ENCODE data around the gene PAK2. TPM values are rescaled to one million over a fixed set of nuclear protein-coding genes. Genes with fewer than 3 reads are reported as not detected.
"Not testable (repeated sequence)": the region's sequence is repeated elsewhere in the genome, so short reads cannot be mapped to it uniquely, and the experiment has no call there.

Gene PAK2
- polyA plus RNA-seq (2014; cell fraction: cytosol; rRNA removed) = 40.5 and 41.1 TPM in 2 replicates
- polyA plus RNA-seq (2014; cell fraction: nucleus; rRNA removed) = 11.0 and 16.1 TPM in 2 replicates

- peak; percentile 90 for DNase-seq (ENCODE audit: low spot score)
Measured at GRCh38 chr3:196739671-196740480, at the start of gene PAK2. Gene PAK2 (plus strand): TSS chr3:196739857. CDS start chr3:196782647, 42,790 bp downstream.

- DNase-seq (ENCODE audit: low spot score) = no peak
Measured at GRCh38 chr3:196689941-196690660, 49.6 kb upstream of the PAK2 start.

GRCh38 chr3:196691386-196691785 is 48.3 kb upstream of the PAK2 start:
- DNase-seq (ENCODE audit: low spot score) = no peak

GRCh38 chr3:196694202-196694638 is 45.4 kb upstream of the PAK2 start:
- no peak for DNase-seq (ENCODE audit: low spot score)

- DNase-seq (ENCODE audit: low spot score) = no peak
Measured at GRCh38 chr3:196694941-196695848, 44.5 kb upstream of the PAK2 start.

- DNase-seq (ENCODE audit: low spot score) = no peak
Measured at GRCh38 chr3:196695849-196696226, 43.8 kb upstream of the PAK2 start.

GRCh38 chr3:196697270-196697669 is 42.4 kb upstream of the PAK2 start:
- DNase-seq (ENCODE audit: low spot score) = no peak

GRCh38 chr3:196699749-196700148 is 39.9 kb upstream of the PAK2 start:
- DNase-seq (ENCODE audit: low spot score) = no peak

- no peak for DNase-seq (ENCODE audit: low spot score)
Measured at GRCh38 chr3:196700801-196701200, 38.9 kb upstream of the PAK2 start.

GRCh38 chr3:196706327-196706726 is 33.3 kb upstream of the PAK2 start:
- no peak for DNase-seq (ENCODE audit: low spot score)

GRCh38 chr3:196706731-196707130 is 32.9 kb upstream of the PAK2 start:
- no peak for DNase-seq (ENCODE audit: low spot score)

GRCh38 chr3:196707566-196707965 is 32.1 kb upstream of the PAK2 start:
- DNase-seq (ENCODE audit: low spot score) = no peak

- DNase-seq (ENCODE audit: low spot score) = no peak
Measured at GRCh38 chr3:196708467-196708866, 31.2 kb upstream of the PAK2 start.

- DNase-seq (ENCODE audit: low spot score) = peak; percentile 87
Measured at GRCh38 chr3:196711838-196712513, 27.7 kb upstream of the PAK2 start, which contains the start of the genes CEP19 and PIGX. Gene CEP19 (minus strand): TSS chr3:196712250. CDS start chr3:196708657, 3,593 bp downstream. Gene PIGX (plus strand): TSS chr3:196712377.

GRCh38 chr3:196712514-196713413 is 26.9 kb upstream of the PAK2 start:
- DNase-seq (ENCODE audit: low spot score) = peak; percentile 55

GRCh38 chr3:196717162-196717561 is 22.5 kb upstream of the PAK2 start:
- not testable (repeated sequence) for DNase-seq (ENCODE audit: low spot score)

GRCh38 chr3:196721097-196721496 is 18.6 kb upstream of the PAK2 start:
- DNase-seq (ENCODE audit: low spot score) = no peak

- no peak for DNase-seq (ENCODE audit: low spot score)
Measured at GRCh38 chr3:196726788-196727675, 12.6 kb upstream of the PAK2 start.

GRCh38 chr3:196735751-196736150 is 3.9 kb upstream of the PAK2 start:
- DNase-seq (ENCODE audit: low spot score) = no peak

Data from SK-N-DZ (cell line).